ENCODE measurements around the gene LGALS14.

- TF ChIP-seq CTCF (conservative IDR thresholded peaks at IDR 0.05; ENCODE audit: low read depth, low read length) (no peak), EZH2 (IDR thresholded peaks at IDR 0.05; ENCODE audit: low read length, unreplicated experiment) (no peak), EZH2phosphoT487 (IDR thresholded peaks at IDR 0.05; ENCODE audit: borderline replicate concordance, low read length) (no peak)
Observed at GRCh38 chr19:39725995-39726394, 21.7 kb downstream of the LGALS14 start.

Measured in PC-3 (cell line).